Measurements from ENCODE around the gene XRN2.

- no peak for TF ChIP-seq TAF1 (IDR thresholded peaks at IDR 0.05; ENCODE audit: borderline replicate concordance, low read depth, low read length)
- TF ChIP-seq POLR2A (IDR thresholded peaks at IDR 0.05; ENCODE audit: low read depth, low read length): no peak
Measured at GRCh38 chr20:21324126-21324525, 21.0 kb downstream of the XRN2 start.
